GM12878 (cell line): ENCODE data around the gene STAG1. TPM values are rescaled to one million over a fixed set of nuclear protein-coding genes. Genes with fewer than 3 reads are reported as not detected.

Experiments used
- ATAC-seq: fragments of 200-7000 bp; cut with Tn5 transposase; 3 replicates; pipeline ENCODE4 v1.9.1; 2020; ENCODE audit warnings: mild to moderate bottlenecking, moderate library complexity
- BruUV-seq: library from RNA; stranded (reverse); fragments of 400-500 nt; replicated peaks from 2 replicates; lab custom pipeline; 2021; lab: Mats Ljungman, UMichigan
- CTCF ChIA-PET: fragments of 300-600 bp; sonication (Branson Sonifier 250); formaldehyde crosslinking; extraction: SDS; loops from one replicate; lab custom pipeline; 2021; ENCODE audit warnings: inconsistent platforms; lab: Yijun Ruan, JAX
- POLR2A ChIA-PET: fragments of 350-600 bp; formaldehyde crosslinking; extraction: SDS; loops from one replicate; lab custom pipeline; 2021; ENCODE audit warnings: inconsistent platforms; lab: Charles Lee
- RAD21 ChIA-PET: fragments of 300-600 bp; sonication (Branson Sonifier 250); formaldehyde crosslinking; loops from one replicate; lab custom pipeline; 2023; ENCODE audit warnings: antibody characterized with exemption; ENCODE audit not compliant: unreplicated experiment; lab: Charles Lee
- SMC1A ChIA-PET: fragments of 300-600 bp; sonication (Branson Sonifier 250); formaldehyde crosslinking; loops from one replicate; lab custom pipeline; 2023; ENCODE audit not compliant: unreplicated experiment, uncharacterized antibody; lab: Charles Lee
- DNase-seq: peaks from one replicate; pipeline ENCODE4 v3.0.0-alpha.2; 2011; ENCODE audit warnings: low read depth, low spot score
- FAIRE-seq: peaks from 3 replicates; lab custom pipeline; 2011; peaks lifted over from hg19 to GRCh38; lab: Jason Lieb, UNC
- H2AFZ ChIP-seq: 2 replicates; pipeline ENCODE4 v1.6.0; 2011; ENCODE audit warnings: low read depth, low read length, control low read depth; ENCODE audit not compliant: control insufficient read depth
- H3K27ac ChIP-seq: 2 replicates; pipeline ENCODE4 v1.5.1; 2011; ENCODE audit warnings: control low read depth; ENCODE audit not compliant: control insufficient read depth, insufficient read depth
- H3K27me3 ChIP-seq, 2 experiments: replicated peaks in 1 of 2; 2 replicates each; pipeline versions ENCODE4 v1.6.0 to v1.6.1; 2011; ENCODE audit warnings: low read length in 1 of 2; ENCODE audit not compliant: control insufficient read depth in 2 of 2, insufficient read depth in 2 of 2
- H3K36me3 ChIP-seq, 2 experiments: 2 replicates each; pipeline ENCODE4 v1.5.1; 2011; ENCODE audit warnings: low read length in 1 of 2; ENCODE audit not compliant: control insufficient read depth in 2 of 2, insufficient read depth in 2 of 2
- H3K4me1 ChIP-seq: 2 replicates; pipeline ENCODE4 v1.6.1; 2011; ENCODE audit warnings: mild to moderate bottlenecking, low read length, moderate library complexity, mixed read lengths; ENCODE audit not compliant: control insufficient read depth, insufficient read depth
- H3K4me2 ChIP-seq: 2 replicates; pipeline ENCODE4 v1.6.0; 2011; ENCODE audit warnings: control low read depth; ENCODE audit not compliant: control insufficient read depth, insufficient read depth
- H3K4me3 ChIP-seq: fragments of 200-600 bp; sonication (generic); 2 replicates; pipeline ENCODE4 v1.5.1; 2016
- H3K79me2 ChIP-seq: 2 replicates; pipeline ENCODE4 v1.6.0; 2011; ENCODE audit warnings: low read length; ENCODE audit not compliant: control insufficient read depth, insufficient read depth
- H3K9ac ChIP-seq: 2 replicates; pipeline ENCODE4 v1.8.0; 2011; ENCODE audit warnings: low read length, control low read depth, mixed read lengths; ENCODE audit not compliant: control insufficient read depth, insufficient read depth
- H3K9me3 ChIP-seq: replicated peaks from 3 replicates; pipeline ENCODE4 v1.5.1; 2011; ENCODE audit warnings: mild to moderate bottlenecking, low read length; ENCODE audit not compliant: control insufficient read depth, insufficient read depth
- H4K20me1 ChIP-seq: 2 replicates; pipeline ENCODE4 v1.6.0; 2011; ENCODE audit not compliant: control insufficient read depth, insufficient read depth
- KLF5 ChIP-seq: fragments of 450-650 bp; IDR thresholded peaks from 2 replicates; pipeline ENCODE4 v1.6.1; 2014; ENCODE audit warnings: mild to moderate bottlenecking; ENCODE audit not compliant: partially characterized antibody
- MEF2A ChIP-seq: IDR thresholded peaks from 2 replicates; pipeline ENCODE4 v1.6.1; 2011; ENCODE audit warnings: low read depth, mild to moderate bottlenecking, low read length, moderate library complexity; ENCODE audit not compliant: insufficient read depth
- NFIC ChIP-seq: IDR thresholded peaks from 2 replicates; pipeline ENCODE4 v1.6.1; 2012; ENCODE audit warnings: low read depth, mild to moderate bottlenecking, inconsistent platforms, low read length, moderate library complexity
- NRF1 ChIP-seq: conservative IDR thresholded peaks from 2 replicates; pipeline ENCODE4 v1.6.1; 2011; ENCODE audit warnings: mild to moderate bottlenecking, low read depth, low read length, improper control_type of control experiment
- PAX5 ChIP-seq: IDR thresholded peaks from 2 replicates; pipeline ENCODE4 v1.6.1; 2011; ENCODE audit warnings: low read depth, low read length, borderline replicate concordance
- RBBP5 ChIP-seq: fragments of 200-600 bp; sonication (generic); conservative IDR thresholded peaks from 2 replicates; pipeline ENCODE4 v1.6.1; 2016
- SMC3 ChIP-seq: IDR thresholded peaks from 2 replicates; pipeline ENCODE4 v1.6.1; 2011; ENCODE audit warnings: low read length, improper control_type of control experiment, borderline replicate concordance
- SPI1 ChIP-seq: IDR thresholded peaks from 2 replicates; pipeline ENCODE4 v1.6.1; 2011; ENCODE audit warnings: low read depth, mild to moderate bottlenecking, low read length, moderate library complexity, borderline replicate concordance; ENCODE audit not compliant: insufficient read depth
- USF2 ChIP-seq: IDR thresholded peaks from 2 replicates; pipeline ENCODE4 v1.6.1; 2011; ENCODE audit warnings: low read depth, low read length, improper control_type of control experiment, borderline replicate concordance
- ZNF217 ChIP-seq: fragments of 450-650 bp; IDR thresholded peaks from 2 replicates; pipeline ENCODE4 v1.6.1; 2017; ENCODE audit warnings: antibody characterized with exemption, mild to moderate bottlenecking
- ZNF622 ChIP-seq: fragments of 450-650 bp; IDR thresholded peaks from 2 replicates; pipeline ENCODE4 v1.6.1; 2017; ENCODE audit warnings: mild to moderate bottlenecking, inconsistent platforms
- WGBS: methylation state at CpG from one replicate; pipeline ENCODE4 v1.1.6; 2016; ENCODE audit warnings: low lambda C conversion rate; ENCODE audit not compliant: insufficient replicate concordance, insufficient coverage; ENCODE audit errors: missing lambda C conversion rate; 5-methylcytosine and 5-hydroxymethylcytosine counted together
- in situ Hi-C: fragments of 300-500 bp; cut with MboI; formaldehyde crosslinking; loops from 9 replicates; pipeline ENCODE4 v1.14.3; 2018; ENCODE audit warnings: mixed read lengths
- intact Hi-C: fragments of 100-400 bp; cut with micrococcal nuclease; formaldehyde crosslinking; loops from one replicate; pipeline ENCODE4 v1.14.2; 2022; ENCODE audit not compliant: unreplicated experiment
- polyA plus RNA-seq, 11 experiments: library from polyadenylated mRNA; depleted of rRNA in 4 of 11; unstranded in 6 of 11; stranded (reverse) in 5 of 11; fragments of >200 nt; fragmentation: Nextera tagmentation in 4 of 11; fragmentation: Illumina TruSeq in 1 of 11; extraction: Ambion mirVana in 4 of 11; extraction: Trizol in 1 of 11; gene quantifications; 1 replicate in 1 of 11; 2 replicates in 10 of 11; pipeline versions ENCODE4 v1.2.1 to v1.2.3, GENCODE V29; 2011 to 2016; ENCODE audit warnings: inconsistent platforms in 2 of 11, missing spikeins in 2 of 11, low read depth in 1 of 11
- total RNA-seq, 4 experiments: library from RNA; depleted of rRNA in 3 of 4; stranded (reverse); fragments of >200 nt in 3 of 4; fragmentation: Illumina TruSeq in 1 of 4; extraction: Trizol in 1 of 4; gene quantifications; 2 replicates each; pipeline versions ENCODE4 v1.2.1 to v1.2.3, GENCODE V29; 2013 to 2021
- TF ChIP-seq, protein P1 (sequence below): fragments of 150-350 bp; IDR thresholded peaks from 2 replicates; pipeline ENCODE4 v1.6.1; 2016; ENCODE audit warnings: low read depth, low read length
- TF ChIP-seq, protein P2 (sequence below): fragments of 450-650 bp; IDR thresholded peaks from 2 replicates; pipeline ENCODE4 v1.6.1; 2017; ENCODE audit warnings: mild to moderate bottlenecking, moderate library complexity
- TF ChIP-seq, protein P3 (sequence below): fragments of 450-650 bp; IDR thresholded peaks from 2 replicates; pipeline ENCODE4 v1.6.1; 2018; ENCODE audit warnings: borderline replicate concordance, mild to moderate bottlenecking; ENCODE audit not compliant: partially characterized antibody

Gene STAG1
- total and polyA plus RNA-seq, 10 of the 15 experiments (the other 5 are each of a cell fraction or from before 2014, with no cell fraction given): 4.4 to 30.1 (median 20.2) TPM

DNA sequence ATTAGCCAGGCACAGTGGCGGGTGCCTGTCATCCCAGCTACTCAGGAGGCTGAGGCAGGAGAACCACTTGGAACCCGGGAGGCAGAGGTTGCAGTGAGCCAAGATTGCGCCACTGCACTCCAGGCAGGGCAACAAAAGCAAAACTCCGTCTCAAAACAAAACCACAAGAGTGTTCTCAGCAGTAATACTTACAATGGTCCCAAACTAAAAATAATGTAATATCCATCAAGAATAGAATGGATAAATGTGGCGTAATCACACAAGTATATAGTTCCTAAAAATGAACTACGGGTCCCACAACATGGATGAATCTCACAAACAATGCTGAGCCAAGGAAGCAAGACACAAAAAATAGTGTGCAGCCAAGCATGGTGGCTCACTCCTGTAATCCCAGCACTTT, 39.2 kb downstream of the STAG1 start:
- intact Hi-C loops: no loop called here
- DNase-seq: no peak
- H3K4me1 ChIP-seq: no peaks in the 10 kb centered on the region
- ChIA-PET CTCF (no interaction called here), POLR2A (no interaction called here), RAD21 (no interaction called here), SMC1A (no interaction called here)
- no peak overlapping the region for H3K9ac ChIP-seq
- ATAC-seq: no peak
- H3K4me2 ChIP-seq: no peak overlapping the region
- H3K9me3 ChIP-seq: no peaks in the 10 kb centered on the region
- no peak overlapping the region for H3K4me3 ChIP-seq
- no peaks in the 10 kb centered on the region for H4K20me1 ChIP-seq
- in situ Hi-C loops: no loop called here
- H3K27me3 ChIP-seq: no peaks in the 10 kb centered on the region
- BruUV-seq: no TSS peak
- no peak for FAIRE-seq
- WGBS: 85% methylated on average over 6 of the region's 6 CpGs
- H2AFZ ChIP-seq: no peak overlapping the region
- peaks cover 0 to 2% of the 10 kb centered on the region in 2 experiments; a peak in 2 of 4 replicates for H3K36me3 ChIP-seq
- peaks cover 38% of the 10 kb centered on the region for H3K79me2 ChIP-seq
- H3K27ac ChIP-seq: no peak overlapping the region
- no peak for TF ChIP-seq NRF1
- TF ChIP-seq, protein P1, sequence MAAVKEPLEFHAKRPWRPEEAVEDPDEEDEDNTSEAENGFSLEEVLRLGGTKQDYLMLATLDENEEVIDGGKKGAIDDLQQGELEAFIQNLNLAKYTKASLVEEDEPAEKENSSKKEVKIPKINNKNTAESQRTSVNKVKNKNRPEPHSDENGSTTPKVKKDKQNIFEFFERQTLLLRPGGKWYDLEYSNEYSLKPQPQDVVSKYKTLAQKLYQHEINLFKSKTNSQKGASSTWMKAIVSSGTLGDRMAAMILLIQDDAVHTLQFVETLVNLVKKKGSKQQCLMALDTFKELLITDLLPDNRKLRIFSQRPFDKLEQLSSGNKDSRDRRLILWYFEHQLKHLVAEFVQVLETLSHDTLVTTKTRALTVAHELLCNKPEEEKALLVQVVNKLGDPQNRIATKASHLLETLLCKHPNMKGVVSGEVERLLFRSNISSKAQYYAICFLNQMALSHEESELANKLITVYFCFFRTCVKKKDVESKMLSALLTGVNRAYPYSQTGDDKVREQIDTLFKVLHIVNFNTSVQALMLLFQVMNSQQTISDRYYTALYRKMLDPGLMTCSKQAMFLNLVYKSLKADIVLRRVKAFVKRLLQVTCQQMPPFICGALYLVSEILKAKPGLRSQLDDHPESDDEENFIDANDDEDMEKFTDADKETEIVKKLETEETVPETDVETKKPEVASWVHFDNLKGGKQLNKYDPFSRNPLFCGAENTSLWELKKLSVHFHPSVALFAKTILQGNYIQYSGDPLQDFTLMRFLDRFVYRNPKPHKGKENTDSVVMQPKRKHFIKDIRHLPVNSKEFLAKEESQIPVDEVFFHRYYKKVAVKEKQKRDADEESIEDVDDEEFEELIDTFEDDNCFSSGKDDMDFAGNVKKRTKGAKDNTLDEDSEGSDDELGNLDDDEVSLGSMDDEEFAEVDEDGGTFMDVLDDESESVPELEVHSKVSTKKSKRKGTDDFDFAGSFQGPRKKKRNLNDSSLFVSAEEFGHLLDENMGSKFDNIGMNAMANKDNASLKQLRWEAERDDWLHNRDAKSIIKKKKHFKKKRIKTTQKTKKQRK: no peak
- TF ChIP-seq KLF5: no peak
- TF ChIP-seq, protein P2, sequence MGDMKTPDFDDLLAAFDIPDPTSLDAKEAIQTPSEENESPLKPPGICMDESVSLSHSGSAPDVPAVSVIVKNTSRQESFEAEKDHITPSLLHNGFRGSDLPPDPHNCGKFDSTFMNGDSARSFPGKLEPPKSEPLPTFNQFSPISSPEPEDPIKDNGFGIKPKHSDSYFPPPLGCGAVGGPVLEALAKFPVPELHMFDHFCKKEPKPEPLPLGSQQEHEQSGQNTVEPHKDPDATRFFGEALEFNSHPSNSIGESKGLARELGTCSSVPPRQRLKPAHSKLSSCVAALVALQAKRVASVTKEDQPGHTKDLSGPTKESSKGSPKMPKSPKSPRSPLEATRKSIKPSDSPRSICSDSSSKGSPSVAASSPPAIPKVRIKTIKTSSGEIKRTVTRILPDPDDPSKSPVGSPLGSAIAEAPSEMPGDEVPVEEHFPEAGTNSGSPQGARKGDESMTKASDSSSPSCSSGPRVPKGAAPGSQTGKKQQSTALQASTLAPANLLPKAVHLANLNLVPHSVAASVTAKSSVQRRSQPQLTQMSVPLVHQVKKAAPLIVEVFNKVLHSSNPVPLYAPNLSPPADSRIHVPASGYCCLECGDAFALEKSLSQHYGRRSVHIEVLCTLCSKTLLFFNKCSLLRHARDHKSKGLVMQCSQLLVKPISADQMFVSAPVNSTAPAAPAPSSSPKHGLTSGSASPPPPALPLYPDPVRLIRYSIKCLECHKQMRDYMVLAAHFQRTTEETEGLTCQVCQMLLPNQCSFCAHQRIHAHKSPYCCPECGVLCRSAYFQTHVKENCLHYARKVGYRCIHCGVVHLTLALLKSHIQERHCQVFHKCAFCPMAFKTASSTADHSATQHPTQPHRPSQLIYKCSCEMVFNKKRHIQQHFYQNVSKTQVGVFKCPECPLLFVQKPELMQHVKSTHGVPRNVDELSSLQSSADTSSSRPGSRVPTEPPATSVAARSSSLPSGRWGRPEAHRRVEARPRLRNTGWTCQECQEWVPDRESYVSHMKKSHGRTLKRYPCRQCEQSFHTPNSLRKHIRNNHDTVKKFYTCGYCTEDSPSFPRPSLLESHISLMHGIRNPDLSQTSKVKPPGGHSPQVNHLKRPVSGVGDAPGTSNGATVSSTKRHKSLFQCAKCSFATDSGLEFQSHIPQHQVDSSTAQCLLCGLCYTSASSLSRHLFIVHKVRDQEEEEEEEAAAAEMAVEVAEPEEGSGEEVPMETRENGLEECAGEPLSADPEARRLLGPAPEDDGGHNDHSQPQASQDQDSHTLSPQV: no peak
- TF ChIP-seq SPI1: no peak
- no peak for TF ChIP-seq ZNF622
- TF ChIP-seq PAX5: no peak
- TF ChIP-seq ZNF217: no peak
- TF ChIP-seq USF2: no peak
- TF ChIP-seq, protein P3, sequence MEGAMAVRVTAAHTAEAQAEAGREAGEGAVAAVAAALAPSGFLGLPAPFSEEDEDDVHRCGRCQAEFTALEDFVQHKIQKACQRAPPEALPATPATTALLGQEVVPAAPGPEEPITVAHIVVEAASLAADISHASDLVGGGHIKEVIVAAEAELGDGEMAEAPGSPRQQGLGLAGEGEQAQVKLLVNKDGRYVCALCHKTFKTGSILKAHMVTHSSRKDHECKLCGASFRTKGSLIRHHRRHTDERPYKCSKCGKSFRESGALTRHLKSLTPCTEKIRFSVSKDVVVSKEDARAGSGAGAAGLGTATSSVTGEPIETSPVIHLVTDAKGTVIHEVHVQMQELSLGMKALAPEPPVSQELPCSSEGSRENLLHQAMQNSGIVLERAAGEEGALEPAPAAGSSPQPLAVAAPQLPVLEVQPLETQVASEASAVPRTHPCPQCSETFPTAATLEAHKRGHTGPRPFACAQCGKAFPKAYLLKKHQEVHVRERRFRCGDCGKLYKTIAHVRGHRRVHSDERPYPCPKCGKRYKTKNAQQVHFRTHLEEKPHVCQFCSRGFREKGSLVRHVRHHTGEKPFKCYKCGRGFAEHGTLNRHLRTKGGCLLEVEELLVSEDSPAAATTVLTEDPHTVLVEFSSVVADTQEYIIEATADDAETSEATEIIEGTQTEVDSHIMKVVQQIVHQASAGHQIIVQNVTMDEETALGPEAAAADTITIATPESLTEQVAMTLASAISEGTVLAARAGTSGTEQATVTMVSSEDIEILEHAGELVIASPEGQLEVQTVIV: no peak
- TF ChIP-seq SMC3: no peak
- TF ChIP-seq NFIC: no peak
- no peak for TF ChIP-seq MEF2A
- TF ChIP-seq RBBP5: no peak
